Dendritic cell treated with granulocyte-macrophage colony-stimulating factor and Interleukin-4, amounts not matched to agents 40 ng/mL and 50 ng/mL, for 4 days (primary cell): ENCODE results near the gene AGBL1.

Experiments
- H3K27ac Mint-ChIP-seq: one replicate; pipeline ENCODE4 v1.8.0; 2022; ENCODE audit warnings: mild to moderate bottlenecking, mixed read lengths
- H3K27me3 Mint-ChIP-seq: one replicate; pipeline ENCODE4 v1.8.0; 2022; ENCODE audit warnings: mild to moderate bottlenecking, mixed read lengths
- H3K36me3 Mint-ChIP-seq: one replicate; pipeline ENCODE4 v1.8.0; 2022; ENCODE audit warnings: low read depth, mixed read lengths
- H3K4me1 Mint-ChIP-seq: one replicate; pipeline ENCODE4 v1.8.0; 2022; ENCODE audit warnings: low read depth, mixed read lengths
- H3K4me3 Mint-ChIP-seq: one replicate; pipeline ENCODE4 v1.8.0; 2022; ENCODE audit warnings: mild to moderate bottlenecking, moderate library complexity, mixed read lengths
- H3K9me3 Mint-ChIP-seq: one replicate; pipeline ENCODE4 v1.8.0; 2022; ENCODE audit warnings: mixed read lengths
- intact Hi-C: fragments of 100-400 bp; cut with micrococcal nuclease; formaldehyde crosslinking; loops from one replicate; pipeline ENCODE4 v1.15.0; 2022

The AGBL1 gene

GRCh38 chr15:86317384-86317740, 237.7 kb downstream of the AGBL1 start:
- no peaks in the 10 kb centered on the region for H3K36me3 Mint-ChIP-seq
- no peak overlapping the region for H3K27ac Mint-ChIP-seq
- intact Hi-C loops, result no loop called here
- peaks cover 9% of the 10 kb centered on the region for H3K9me3 Mint-ChIP-seq
- no peak overlapping the region for H3K4me3 Mint-ChIP-seq
- H3K4me1 Mint-ChIP-seq, result no peaks in the 10 kb centered on the region
- H3K27me3 Mint-ChIP-seq, result no peaks in the 10 kb centered on the region

- intact Hi-C loops, result no loop called here
- Mint-ChIP-seq H3K4me3 (no peak overlapping the region), H3K36me3 (no peaks in the 10 kb centered on the region), H3K27me3 (no peaks in the 10 kb centered on the region), H3K27ac (no peak overlapping the region), H3K9me3 (peaks cover 19% of the 10 kb centered on the region), H3K4me1 (no peaks in the 10 kb centered on the region)
Observed at GRCh38 chr15:86322629-86323028, 243.0 kb downstream of the AGBL1 start.

GRCh38 chr15:86327230-86327865, 247.7 kb downstream of the AGBL1 start:
- intact Hi-C loops, result no loop called here
- peaks cover 41% of the 10 kb centered on the region for H3K9me3 Mint-ChIP-seq
- no peaks in the 10 kb centered on the region for H3K36me3 Mint-ChIP-seq
- no peaks in the 10 kb centered on the region for H3K27me3 Mint-ChIP-seq
- H3K4me1 Mint-ChIP-seq, result no peaks in the 10 kb centered on the region
- no peak overlapping the region for H3K4me3 Mint-ChIP-seq
- H3K27ac Mint-ChIP-seq, result no peak overlapping the region

GRCh38 chr15:86328658-86329057, 249.0 kb downstream of the AGBL1 start:
- Mint-ChIP-seq H3K36me3 (no peaks in the 10 kb centered on the region), H3K4me3 (no peak overlapping the region), H3K27ac (no peak overlapping the region), H3K27me3 (no peaks in the 10 kb centered on the region), H3K9me3 (peaks cover 41% of the 10 kb centered on the region), H3K4me1 (no peaks in the 10 kb centered on the region)
- intact Hi-C loops, result no loop called here

- H3K27ac Mint-ChIP-seq, result no peak overlapping the region
- H3K9me3 Mint-ChIP-seq, result peaks cover 39% of the 10 kb centered on the region
- intact Hi-C loops, result no loop called here
Observed at GRCh38 chr15:86329311-86330013, 249.8 kb downstream of the AGBL1 start.

GRCh38 chr15:86333819-86334218, 254.1 kb downstream of the AGBL1 start:
- H3K27ac Mint-ChIP-seq, result no peak overlapping the region
- intact Hi-C loops, result no loop called here
- H3K4me3 Mint-ChIP-seq, result no peak overlapping the region
- no peaks in the 10 kb centered on the region for H3K27me3 Mint-ChIP-seq
- no peaks in the 10 kb centered on the region for H3K4me1 Mint-ChIP-seq
- no peaks in the 10 kb centered on the region for H3K36me3 Mint-ChIP-seq
- H3K9me3 Mint-ChIP-seq, result peaks cover 43% of the 10 kb centered on the region

More at GRCh38 chr15:86329311-86330013, 249.8 kb downstream of the AGBL1 start:
- Mint-ChIP-seq H3K36me3 (no peaks in the 10 kb centered on the region), H3K4me3 (no peak overlapping the region), H3K4me1 (no peaks in the 10 kb centered on the region), H3K27me3 (no peaks in the 10 kb centered on the region)

- Mint-ChIP-seq H3K27me3 (no peaks in the 10 kb centered on the region), H3K27ac (no peak overlapping the region), H3K4me1 (no peaks in the 10 kb centered on the region), H3K36me3 (no peaks in the 10 kb centered on the region), H3K4me3 (no peak overlapping the region), H3K9me3 (peaks cover 23% of the 10 kb centered on the region)
- intact Hi-C loops, result no loop called here
Observed at GRCh38 chr15:86336051-86336788, 256.5 kb downstream of the AGBL1 start.

GRCh38 chr15:86337071-86337470, 257.4 kb downstream of the AGBL1 start:
- H3K4me1 Mint-ChIP-seq, result no peaks in the 10 kb centered on the region
- H3K9me3 Mint-ChIP-seq, result peaks cover 23% of the 10 kb centered on the region
- H3K27ac Mint-ChIP-seq, result no peak overlapping the region
- H3K4me3 Mint-ChIP-seq, result no peak overlapping the region
- no peaks in the 10 kb centered on the region for H3K27me3 Mint-ChIP-seq
- intact Hi-C loops, result no loop called here
- no peaks in the 10 kb centered on the region for H3K36me3 Mint-ChIP-seq

GRCh38 chr15:86347245-86347644, 267.6 kb downstream of the AGBL1 start:
- no peaks in the 10 kb centered on the region for H3K27me3 Mint-ChIP-seq

GRCh38 chr15:86349565-86349964, 269.9 kb downstream of the AGBL1 start:
- no peak overlapping the region for H3K4me3 Mint-ChIP-seq
- H3K36me3 Mint-ChIP-seq, result no peaks in the 10 kb centered on the region
- intact Hi-C loops, result no loop called here
- H3K9me3 Mint-ChIP-seq, result peaks cover 28% of the 10 kb centered on the region
- no peak overlapping the region for H3K27ac Mint-ChIP-seq
- no peaks in the 10 kb centered on the region for H3K27me3 Mint-ChIP-seq
- no peaks in the 10 kb centered on the region for H3K4me1 Mint-ChIP-seq

More at GRCh38 chr15:86347245-86347644, 267.6 kb downstream of the AGBL1 start:
- Mint-ChIP-seq H3K9me3 (peaks cover 22% of the 10 kb centered on the region), H3K36me3 (no peaks in the 10 kb centered on the region), H3K27ac (no peak overlapping the region), H3K4me1 (no peaks in the 10 kb centered on the region), H3K4me3 (no peak overlapping the region)
- intact Hi-C loops, result no loop called here

GRCh38 chr15:86353213-86353612, 273.5 kb downstream of the AGBL1 start:
- Mint-ChIP-seq H3K4me3 (no peak overlapping the region), H3K27me3 (no peaks in the 10 kb centered on the region), H3K27ac (no peak overlapping the region), H3K36me3 (no peaks in the 10 kb centered on the region), H3K9me3 (peaks cover 24% of the 10 kb centered on the region), H3K4me1 (no peaks in the 10 kb centered on the region)
- intact Hi-C loops, result no loop called here

- Mint-ChIP-seq H3K4me1 (no peaks in the 10 kb centered on the region), H3K27ac (no peak overlapping the region), H3K36me3 (no peaks in the 10 kb centered on the region), H3K4me3 (no peak overlapping the region), H3K27me3 (no peaks in the 10 kb centered on the region), H3K9me3 (peaks cover 24% of the 10 kb centered on the region)
- intact Hi-C loops, result no loop called here
Observed at GRCh38 chr15:86355361-86355760, 275.7 kb downstream of the AGBL1 start.

GRCh38 chr15:86355801-86356200, 276.1 kb downstream of the AGBL1 start:
- Mint-ChIP-seq H3K4me3 (no peak overlapping the region), H3K4me1 (no peaks in the 10 kb centered on the region), H3K36me3 (no peaks in the 10 kb centered on the region), H3K27me3 (no peaks in the 10 kb centered on the region), H3K27ac (no peak overlapping the region), H3K9me3 (peaks cover 24% of the 10 kb centered on the region)
- intact Hi-C loops, result no loop called here

- Mint-ChIP-seq H3K4me3 (no peak overlapping the region), H3K9me3 (peaks cover 37% of the 10 kb centered on the region), H3K27ac (no peak overlapping the region), H3K36me3 (no peaks in the 10 kb centered on the region), H3K4me1 (no peaks in the 10 kb centered on the region), H3K27me3 (no peaks in the 10 kb centered on the region)
- intact Hi-C loops, result no loop called here
Observed at GRCh38 chr15:86362555-86362954, 282.9 kb downstream of the AGBL1 start.
